ENCODE results near the gene PDE9A. TPM values are rescaled to one million over a fixed set of nuclear protein-coding genes. Genes with fewer than 3 reads are reported as not detected.
"Not testable (repeated sequence)": the region's sequence is repeated elsewhere in the genome, so short reads cannot be mapped to it uniquely, and the experiment has no call there.

The PDE9A gene
- total RNA-seq, 1 donor from 2014 or later: 1.6 TPM

DNA sequence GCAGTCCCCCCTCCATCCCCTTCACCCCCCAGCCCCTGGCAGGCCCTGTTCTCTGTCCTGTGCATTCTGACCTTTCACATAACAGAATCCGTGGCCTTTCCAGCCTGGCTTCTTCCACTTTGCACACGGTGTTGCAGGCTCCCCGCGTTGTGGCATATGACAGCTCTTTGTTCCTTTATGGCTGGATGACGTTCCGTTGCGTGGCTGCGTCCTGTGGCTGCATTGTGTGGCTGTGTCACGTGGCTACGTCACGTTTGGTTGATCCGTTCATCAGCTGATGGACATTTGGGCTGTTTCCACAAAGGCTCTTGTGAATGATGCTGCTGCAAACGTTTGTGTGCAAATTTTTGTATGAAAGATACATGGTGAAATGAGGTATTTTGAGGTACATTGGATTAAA lies 53.3 kb downstream of the PDE9A start:
- no peaks in the 10 kb centered on the region for H3K27me3 ChIP-seq (ENCODE audit: control insufficient read depth, insufficient read depth, low read length)
- H3K4me3 ChIP-seq (ENCODE audit: low read depth, low read length): no peak overlapping the region
- FAIRE-seq: no peak
- TF ChIP-seq CTCF (IDR thresholded peaks at IDR 0.05; ENCODE audit: insufficient read depth, low read length, severe bottlenecking): no peak
- no peaks in the 10 kb centered on the region for H3K36me3 ChIP-seq (ENCODE audit: control insufficient read depth, insufficient read depth, low read length)
- no peak for DNase-seq (ENCODE audit: low read depth)

GRCh38 chr21:42707207-42707830 lies 53.9 kb downstream of the PDE9A start:
- FAIRE-seq (no peak), DNase-seq (ENCODE audit: low read depth) (no peak)
- TF ChIP-seq CTCF (IDR thresholded peaks at IDR 0.05; ENCODE audit: insufficient read depth, low read length, severe bottlenecking): no peak
- Histone ChIP-seq H3K4me3 (ENCODE audit: low read depth, low read length) (no peak overlapping the region), H3K36me3 (ENCODE audit: control insufficient read depth, insufficient read depth, low read length) (no peaks in the 10 kb centered on the region), H3K27me3 (ENCODE audit: control insufficient read depth, insufficient read depth, low read length) (no peaks in the 10 kb centered on the region)

GRCh38 chr21:42708107-42708506 lies 54.7 kb downstream of the PDE9A start:
- no peak overlapping the region for H3K4me3 ChIP-seq (ENCODE audit: low read depth, low read length)
- no peaks in the 10 kb centered on the region for H3K27me3 ChIP-seq (ENCODE audit: control insufficient read depth, insufficient read depth, low read length)
- FAIRE-seq (no peak), DNase-seq (ENCODE audit: low read depth) (no peak)
- no peak for TF ChIP-seq CTCF (IDR thresholded peaks at IDR 0.05; ENCODE audit: insufficient read depth, low read length, severe bottlenecking)
- no peaks in the 10 kb centered on the region for H3K36me3 ChIP-seq (ENCODE audit: control insufficient read depth, insufficient read depth, low read length)

GRCh38 chr21:42708916-42709315 lies 55.5 kb downstream of the PDE9A start:
- H3K36me3 ChIP-seq (ENCODE audit: control insufficient read depth, insufficient read depth, low read length); FAIRE-seq; H3K4me3 ChIP-seq (ENCODE audit: low read depth, low read length); H3K27me3 ChIP-seq (ENCODE audit: control insufficient read depth, insufficient read depth, low read length); DNase-seq (ENCODE audit: low read depth): not testable (repeated sequence)

DNA sequence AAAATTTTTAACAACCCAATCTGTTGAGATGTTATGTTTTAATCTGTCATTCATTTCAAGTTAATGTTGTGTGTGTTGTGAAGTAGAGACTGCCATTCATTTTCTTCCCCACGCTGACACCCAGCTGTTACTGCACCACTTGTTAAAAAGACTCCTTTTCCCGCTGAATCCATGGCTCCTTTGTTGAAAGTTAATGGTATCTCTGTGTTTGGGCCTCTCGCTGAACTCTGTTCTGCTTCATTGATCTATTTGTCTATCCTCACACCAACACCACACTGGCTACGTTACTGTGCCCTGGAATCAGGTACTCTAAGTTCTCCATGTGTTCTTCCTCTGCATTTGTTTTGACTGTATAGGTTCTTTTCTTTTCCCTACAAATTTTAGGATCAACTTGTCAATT lies 58.2 kb downstream of the PDE9A start:
- TF ChIP-seq CTCF (IDR thresholded peaks at IDR 0.05; ENCODE audit: insufficient read depth, low read length, severe bottlenecking): no peak
- H3K36me3 ChIP-seq (ENCODE audit: control insufficient read depth, insufficient read depth, low read length): no peaks in the 10 kb centered on the region
- H3K27me3 ChIP-seq (ENCODE audit: control insufficient read depth, insufficient read depth, low read length): no peaks in the 10 kb centered on the region
- DNase-seq (ENCODE audit: low read depth) (no peak), FAIRE-seq (no peak)
- H3K4me3 ChIP-seq (ENCODE audit: low read depth, low read length): no peak overlapping the region

DNA sequence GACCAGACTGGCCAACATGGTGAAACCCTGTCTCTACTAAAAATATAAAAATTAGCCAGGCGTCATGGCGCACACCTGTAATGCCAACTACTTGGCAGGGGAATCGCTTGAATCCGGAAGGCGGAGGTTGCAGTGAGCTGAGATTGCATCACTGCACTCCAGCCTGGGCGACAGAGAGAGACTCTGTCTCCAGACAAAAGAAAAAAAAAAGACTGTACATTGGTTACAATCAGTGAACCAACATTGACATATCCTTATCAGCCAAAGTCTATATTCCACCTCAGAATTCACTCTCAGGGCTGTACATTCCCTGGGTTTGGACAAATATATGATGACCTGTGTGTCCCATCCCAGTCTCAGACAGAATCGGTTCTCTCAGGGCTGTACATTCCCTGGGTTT lies 62.0 kb downstream of the PDE9A start:
- not testable (repeated sequence) for H3K4me3 ChIP-seq (ENCODE audit: low read depth, low read length); H3K36me3 ChIP-seq (ENCODE audit: control insufficient read depth, insufficient read depth, low read length); H3K27me3 ChIP-seq (ENCODE audit: control insufficient read depth, insufficient read depth, low read length); DNase-seq (ENCODE audit: low read depth); FAIRE-seq

- Histone ChIP-seq H3K4me3 (ENCODE audit: low read depth, low read length) (no peak overlapping the region), H3K36me3 (ENCODE audit: control insufficient read depth, insufficient read depth, low read length) (no peaks in the 10 kb centered on the region), H3K27me3 (ENCODE audit: control insufficient read depth, insufficient read depth, low read length) (no peaks in the 10 kb centered on the region)
- FAIRE-seq (no peak), DNase-seq (ENCODE audit: low read depth) (no peak)
- TF ChIP-seq CTCF (IDR thresholded peaks at IDR 0.05; ENCODE audit: insufficient read depth, low read length, severe bottlenecking): no peak
These were observed 62.7 kb downstream of the PDE9A start for GRCh38 chr21:42716074-42716473.

GRCh38 chr21:42720484-42720883 lies 67.1 kb downstream of the PDE9A start:
- not testable (repeated sequence) for H3K27me3 ChIP-seq (ENCODE audit: control insufficient read depth, insufficient read depth, low read length); H3K4me3 ChIP-seq (ENCODE audit: low read depth, low read length); DNase-seq (ENCODE audit: low read depth); FAIRE-seq; H3K36me3 ChIP-seq (ENCODE audit: control insufficient read depth, insufficient read depth, low read length)
